GM18861 (cell line): ENCODE measurements around the gene CBARP.

Experiments used
- ATAC-seq: cut with Tn5 transposase; IDR thresholded peaks from one replicate; pipeline ENCODE4 v1.9.1; 2021; ENCODE audit not compliant: unreplicated experiment

Gene CBARP

DNA sequence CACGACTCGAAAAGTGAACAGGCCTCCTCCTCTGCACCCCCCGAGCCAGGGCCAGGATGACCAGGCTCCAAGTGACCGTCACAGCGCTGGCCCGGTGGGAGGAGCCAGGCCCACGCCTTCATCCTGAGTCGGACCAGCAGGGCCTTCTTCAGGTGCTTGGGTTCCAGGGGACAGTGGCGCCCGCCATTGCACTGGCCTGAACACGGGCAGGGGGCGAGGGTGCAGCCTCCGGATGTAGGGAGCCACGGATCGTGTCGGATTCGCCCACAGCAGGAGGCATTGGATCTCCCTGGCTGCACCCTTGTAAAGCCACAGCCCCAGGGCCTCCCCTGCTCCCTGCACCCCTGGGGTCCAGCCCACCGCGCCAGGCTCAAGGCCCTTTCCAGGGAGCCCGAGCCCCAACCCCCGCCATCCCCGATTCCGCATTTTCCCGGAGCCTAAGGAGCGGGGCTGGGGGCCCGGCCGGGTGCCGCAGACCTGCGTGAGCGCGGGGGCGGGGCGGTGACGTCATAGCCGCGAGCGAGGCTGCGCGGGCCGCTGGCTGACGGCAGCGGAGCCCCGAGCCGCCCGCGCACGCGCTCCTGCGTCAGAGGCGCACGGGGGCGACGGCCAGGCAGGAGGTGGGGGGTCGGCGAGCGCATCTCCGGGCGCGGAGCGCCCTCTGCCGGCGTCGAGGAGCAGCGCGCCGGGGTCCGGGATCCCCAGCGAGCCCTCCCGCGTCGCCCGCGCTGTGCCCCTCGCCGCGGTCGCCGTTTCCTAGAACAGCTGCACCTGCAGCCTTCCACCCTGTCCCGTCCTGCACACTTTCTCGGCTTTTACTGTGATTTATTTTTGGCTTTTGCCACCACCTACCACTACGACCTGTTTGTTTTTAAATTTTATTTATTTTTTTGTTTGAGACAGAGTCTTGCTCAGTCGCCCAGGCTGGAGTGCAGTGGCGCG lies 2.3 kb upstream of the CBARP start:
- peak; percentile 29 for ATAC-seq

DNA sequence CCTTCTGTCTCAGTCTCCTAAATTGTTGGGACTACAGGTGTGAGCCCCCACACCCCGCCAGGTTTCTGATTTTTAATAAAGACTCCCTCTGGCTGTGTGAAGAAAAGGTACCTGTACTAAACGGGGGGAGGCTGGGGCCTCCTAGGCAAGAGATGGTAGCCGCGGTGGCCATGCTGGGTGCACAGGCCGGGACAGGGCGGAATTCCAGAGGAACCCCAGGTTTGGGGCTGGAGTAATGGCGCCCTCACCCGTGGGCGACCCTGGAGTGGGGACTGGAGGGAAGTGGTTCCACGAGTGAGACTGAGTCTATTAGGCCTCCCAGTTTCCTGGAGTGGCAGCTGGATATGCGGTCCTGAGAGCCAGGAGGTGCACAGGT lies 1.6 kb upstream of the CBARP start:
- no peak for ATAC-seq

DNA sequence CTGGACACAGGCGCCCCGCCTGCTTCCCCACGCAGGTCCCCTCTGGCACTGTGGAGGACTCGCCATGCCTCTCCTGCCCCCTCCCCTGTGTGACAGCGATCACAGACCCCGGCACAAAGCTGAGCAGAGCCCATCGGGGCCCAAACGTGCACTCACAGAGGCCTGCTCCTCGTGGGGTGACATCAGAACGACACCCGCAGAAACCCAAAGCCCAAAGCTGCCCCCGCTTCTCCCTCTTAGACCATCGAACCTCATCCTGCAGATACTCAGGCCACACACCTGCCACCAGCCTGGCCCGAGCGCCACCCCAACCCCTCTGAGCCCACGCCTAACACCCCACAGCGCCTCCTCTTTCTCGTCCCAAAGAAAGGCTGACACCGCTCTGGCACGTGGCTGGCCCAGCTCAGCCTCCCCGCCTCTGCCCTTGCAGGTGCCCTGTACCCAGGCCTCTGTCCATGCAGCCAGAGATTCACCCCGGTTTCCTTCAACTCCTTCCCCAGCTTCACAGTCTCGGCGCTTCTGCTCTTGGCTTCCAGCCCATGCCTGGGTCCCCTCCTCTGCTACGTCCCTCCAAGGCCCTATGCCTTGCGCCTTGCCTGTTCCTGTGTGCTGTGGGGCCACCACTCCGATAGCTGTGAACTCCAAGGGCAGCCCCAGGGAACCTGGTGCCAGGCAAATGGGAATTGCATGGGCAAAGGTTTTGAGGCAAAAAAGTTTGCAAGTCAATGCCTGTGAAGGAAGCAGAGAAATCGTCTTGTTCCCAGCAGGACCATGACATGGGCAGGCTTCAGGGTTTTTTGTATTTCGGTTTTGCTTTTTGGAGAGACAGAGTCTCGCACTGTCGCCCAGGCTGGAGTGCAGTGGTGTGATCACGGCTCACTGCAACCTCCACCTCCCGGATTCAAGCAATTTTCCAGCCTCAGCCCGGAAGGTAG lies 831 bp upstream of the CBARP start:
- ATAC-seq, result no peak

DNA sequence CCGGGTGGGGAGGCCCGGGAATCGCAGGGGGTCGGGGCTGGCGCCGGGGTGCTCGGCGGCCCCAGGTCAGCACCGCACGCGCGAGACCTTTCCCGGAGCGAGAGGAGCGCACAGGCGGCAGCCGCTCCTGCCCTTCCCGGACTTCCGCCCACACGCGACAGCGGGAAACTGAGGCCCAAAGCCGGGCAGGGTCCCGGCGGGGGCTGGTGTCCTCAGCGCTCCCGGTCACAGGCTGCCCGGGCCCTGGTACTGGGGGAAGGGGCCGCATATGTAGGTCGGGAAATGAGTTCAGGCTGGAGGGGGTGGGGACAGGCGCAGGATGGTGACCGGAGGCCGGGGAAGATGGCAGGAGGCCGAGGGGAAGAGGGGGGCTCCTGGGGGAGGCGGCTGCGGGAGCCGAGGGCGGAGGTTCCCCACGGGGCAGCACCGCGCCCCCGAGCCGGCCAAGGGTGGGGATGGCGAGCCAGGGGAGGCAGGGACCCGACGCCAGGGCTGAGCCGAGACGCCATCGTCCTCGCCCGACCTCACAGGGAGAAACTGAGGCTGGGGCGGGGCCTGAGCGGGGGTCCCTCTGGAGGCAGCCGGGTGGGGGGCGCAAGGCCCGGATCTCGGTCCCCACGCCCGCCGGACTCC lies 662 bp downstream of the CBARP start:
- ATAC-seq, result no peak

DNA sequence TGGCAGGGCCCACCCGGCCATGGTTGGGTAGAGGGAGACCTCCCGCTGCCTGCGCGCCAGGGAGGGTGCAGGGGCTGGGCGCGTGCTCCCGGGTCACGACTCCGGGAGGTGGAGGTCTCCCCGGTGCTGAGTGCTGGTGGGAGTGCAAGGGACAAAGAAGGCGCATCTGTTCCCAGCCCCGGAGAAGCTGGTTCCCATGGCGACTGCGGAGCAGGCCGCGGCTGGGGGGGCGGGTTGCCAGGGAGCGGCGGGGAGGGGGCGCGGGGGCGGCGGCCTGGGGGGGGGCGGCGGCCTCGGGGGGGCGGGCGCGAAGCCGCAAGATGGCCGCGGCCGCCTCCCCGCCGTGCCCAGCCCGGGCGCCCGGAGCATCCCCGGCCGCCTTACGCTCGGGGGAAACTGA lies 1.2 kb downstream of the CBARP start:
- no peak for ATAC-seq

DNA sequence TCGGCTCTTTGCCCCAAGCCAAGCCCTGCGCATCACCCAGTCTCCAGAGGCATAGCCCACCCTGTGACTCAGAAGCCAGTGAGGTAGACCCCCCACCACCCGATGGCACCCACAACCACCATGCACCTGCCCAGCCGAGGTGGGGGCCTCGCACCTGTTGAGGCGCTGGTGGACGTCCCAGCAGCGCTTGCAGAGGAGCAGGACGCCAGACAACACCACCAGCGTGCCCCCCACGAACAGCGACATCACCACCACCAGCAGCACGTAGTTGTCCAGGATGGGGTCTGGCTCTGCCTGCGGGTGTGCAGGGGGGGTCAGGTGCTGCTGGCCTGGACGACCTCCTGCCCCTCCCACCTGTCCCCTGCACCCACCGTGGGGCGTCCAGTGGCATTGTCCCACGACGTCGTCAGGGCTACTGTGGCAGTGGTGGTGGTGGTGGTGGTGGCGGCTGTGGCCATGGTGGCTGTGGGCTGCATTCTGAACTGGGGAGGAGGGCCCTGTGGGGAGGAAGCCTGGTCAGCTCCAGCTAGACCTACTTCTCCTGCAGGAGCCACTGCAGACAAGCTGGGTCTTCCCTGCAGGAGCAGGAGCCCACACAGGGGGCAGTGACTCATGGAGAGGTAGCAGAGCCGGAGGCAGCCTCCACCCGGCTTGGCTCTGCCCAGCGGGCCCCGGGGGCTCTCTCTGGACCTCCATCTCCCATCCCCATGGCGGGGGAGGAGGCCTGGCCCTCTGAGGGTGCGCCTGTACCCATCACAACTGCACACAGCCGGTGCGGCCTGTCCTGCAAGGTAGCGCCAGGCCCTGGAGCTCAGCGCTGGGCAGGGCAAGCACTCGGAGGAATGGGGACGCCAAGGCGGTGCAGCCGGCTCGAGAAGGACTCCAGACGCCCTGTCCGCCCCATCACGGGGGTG lies 1.9 kb downstream of the CBARP start:
- no peak for ATAC-seq

DNA sequence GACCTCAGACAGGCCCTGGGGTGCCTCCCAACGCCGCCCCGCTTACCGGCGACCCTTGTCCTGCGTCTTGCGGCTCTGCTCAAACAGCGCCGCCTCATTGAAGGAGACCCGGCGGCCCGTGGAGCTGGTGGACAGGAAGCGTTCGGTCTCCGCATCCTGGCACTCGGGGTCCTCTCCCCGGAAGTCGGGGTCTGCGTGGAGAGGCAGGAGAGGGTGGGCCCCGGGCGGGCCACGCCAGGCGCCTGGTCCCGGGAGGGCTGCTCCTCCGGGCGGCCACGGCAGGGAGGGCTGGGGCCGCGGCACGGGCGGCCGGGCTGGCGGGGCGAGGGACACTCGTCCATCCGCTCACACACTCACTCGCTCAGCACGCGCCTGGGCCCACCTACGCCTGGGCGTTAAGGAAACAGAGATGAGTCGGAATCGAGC lies 2.8 kb downstream of the CBARP start:
- ATAC-seq, result no peak

DNA sequence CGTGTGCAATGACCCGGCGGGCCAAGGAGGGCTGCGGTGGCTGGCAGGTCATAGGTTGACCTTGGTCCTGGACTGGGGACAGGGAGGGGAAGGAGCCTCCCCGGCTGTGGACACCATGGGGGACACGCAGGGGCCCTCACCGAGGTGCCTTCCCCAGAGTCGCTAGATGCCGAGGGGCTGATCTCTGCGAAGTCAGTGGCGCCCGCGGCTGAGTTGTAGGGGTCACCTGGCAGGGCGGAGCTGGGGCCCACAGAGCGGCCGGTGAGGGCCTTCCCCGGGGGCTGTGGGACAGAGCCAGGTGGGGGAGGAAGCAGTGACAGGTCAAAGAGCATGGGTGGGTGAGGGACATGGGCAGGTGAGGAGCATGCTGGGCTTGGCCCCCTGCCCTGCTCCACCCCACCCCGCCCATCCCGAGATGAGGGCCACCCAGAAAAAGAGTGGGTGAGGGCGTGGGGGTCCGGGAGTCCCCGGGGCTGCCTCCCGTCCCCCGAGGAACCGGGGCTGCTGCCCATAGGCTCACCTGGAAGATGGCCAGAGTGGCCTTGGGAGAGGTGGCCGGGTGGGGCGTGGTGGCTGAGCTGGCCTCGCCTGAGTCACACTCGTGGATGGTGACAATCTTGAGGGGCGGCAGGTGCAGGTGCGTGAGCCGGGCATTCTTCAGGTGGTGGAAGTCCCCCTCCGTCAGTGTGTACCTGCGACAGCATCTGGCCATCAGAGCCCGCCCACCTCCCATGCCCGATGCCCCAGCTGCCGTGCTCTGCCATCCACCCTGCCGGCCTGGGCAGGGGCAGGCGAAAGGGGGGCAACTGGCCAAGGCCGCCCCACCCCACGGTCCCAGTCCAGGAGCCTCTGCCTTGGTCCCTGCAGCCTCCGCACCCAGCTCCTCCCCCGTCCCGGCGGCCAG lies 3.5 kb downstream of the CBARP start:
- ATAC-seq, result no peak

DNA sequence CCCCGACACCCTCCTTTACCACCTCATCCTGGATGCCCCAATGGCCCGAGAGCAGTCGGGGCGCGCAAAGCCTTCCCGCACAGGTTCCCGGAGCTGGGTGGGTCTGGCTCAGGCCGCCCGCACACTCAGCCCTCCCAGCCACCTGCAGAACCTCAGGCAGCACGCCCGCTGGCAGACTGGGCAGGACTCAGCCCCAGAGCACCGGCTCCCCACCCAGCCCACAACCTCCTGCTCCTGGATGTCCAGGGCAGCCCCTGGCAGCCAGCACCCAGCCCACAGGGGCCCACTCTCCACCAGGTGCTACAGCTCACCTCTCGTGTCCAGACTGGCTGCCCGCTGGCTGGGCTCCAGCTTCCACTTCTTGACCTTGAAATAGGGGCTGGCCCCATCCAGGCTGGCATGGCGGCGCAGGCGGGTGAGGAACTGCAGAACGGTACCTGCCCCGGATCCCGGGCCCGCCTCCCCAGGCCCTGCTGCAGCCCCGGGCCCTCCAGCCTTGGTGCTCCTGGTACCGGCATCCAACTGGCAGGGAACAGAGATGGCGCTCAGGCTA lies 4.6 kb downstream of the CBARP start:
- no peak for ATAC-seq

DNA sequence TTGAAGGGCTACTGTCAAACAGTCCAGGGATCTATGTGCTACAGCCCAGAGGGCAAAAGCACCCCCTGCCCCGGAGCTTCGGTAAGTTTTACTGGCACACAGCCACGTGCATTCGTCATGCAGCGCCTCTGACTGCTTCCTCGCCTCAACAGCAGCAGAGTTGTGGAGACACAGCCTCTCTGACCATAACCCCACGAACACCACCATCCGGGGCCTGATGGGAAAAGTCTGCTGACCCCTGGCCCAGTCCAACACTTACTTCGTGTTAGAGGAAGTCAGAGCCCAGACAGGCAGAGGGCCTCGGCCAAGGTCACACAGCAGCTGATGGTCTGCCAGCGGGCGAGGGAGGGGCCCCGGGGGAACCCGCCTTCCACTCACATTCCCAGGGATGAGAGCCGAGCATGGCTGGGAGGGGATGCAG lies 5.1 kb downstream of the CBARP start:
- ATAC-seq, result no peak

DNA sequence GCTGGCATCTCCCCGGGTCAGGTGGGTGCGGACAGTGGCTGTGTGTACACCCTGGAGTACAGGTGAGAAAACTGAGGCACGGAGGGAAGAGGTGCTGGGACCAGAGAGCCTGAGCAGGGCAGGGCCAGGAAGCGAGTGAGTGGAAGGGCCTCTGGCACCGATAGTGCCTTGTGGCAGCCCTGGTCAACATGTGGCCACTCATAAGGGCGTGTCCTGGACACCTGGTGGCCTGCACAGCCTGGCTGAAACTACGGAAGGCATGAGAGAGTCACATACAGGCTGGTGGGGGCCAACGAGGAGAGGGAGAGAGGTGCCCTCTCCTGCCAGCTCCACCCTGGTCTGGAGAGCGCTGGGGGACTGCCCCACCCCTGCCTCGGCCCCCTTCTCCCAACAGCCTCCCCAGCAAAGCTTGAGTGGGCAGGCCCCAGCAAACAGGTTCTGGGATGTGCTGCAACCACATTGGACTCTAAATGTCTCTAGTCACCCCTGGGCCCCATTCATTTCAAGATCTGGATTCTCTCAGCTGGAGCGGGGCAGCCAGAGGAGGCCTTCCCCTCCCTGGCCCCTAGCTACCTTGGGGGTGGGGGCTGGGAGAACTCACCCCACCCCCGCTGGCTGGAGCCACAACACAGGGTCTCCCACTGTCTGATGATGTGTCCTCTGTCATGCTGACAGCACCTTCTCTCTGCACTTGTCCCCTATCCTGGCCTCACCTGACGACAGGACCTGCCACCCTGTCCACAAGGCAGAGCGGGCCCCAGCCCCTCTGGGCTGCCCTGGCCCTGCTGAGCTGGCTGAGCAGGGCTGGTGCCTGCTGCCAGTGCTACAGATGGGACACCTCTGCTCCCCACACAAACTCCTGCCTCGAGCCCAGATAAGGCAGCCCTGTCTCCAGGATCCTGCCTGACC lies 5.8 kb downstream of the CBARP start:
- ATAC-seq, result no peak

DNA sequence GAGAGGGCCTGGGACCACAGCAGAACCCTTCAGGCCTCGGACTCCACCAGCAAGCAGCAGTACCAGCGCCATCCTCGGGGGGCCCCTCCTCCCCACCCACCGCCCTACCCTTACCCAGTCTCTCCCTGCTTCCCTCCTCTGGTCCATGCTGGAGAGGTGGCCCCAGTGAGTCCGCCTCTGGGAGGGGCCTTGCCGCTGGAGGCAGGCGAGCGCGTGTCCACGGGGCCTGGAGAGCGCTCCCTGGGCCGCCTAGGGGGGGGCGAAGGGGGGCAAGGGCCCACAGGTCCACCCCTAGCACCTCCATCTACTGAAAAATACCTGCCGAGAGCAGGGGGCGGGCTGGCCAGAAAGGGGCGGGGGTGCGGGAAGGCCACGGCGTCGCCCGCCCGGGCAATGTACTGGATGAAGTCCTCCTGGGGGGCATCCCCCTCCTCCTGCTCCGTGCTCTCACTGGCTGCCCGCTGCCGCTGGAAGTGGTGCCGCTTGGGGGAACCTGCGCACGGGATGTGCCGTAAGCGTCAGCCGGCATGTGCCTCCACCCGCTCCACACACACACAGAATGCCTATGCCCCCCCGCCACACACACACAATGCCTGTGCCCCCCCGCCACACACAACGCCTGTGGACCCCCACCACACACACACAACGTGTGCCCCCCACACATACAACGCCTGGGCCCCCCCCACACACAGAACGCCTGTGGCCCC lies 6.9 kb downstream of the CBARP start:
- no peak for ATAC-seq

DNA sequence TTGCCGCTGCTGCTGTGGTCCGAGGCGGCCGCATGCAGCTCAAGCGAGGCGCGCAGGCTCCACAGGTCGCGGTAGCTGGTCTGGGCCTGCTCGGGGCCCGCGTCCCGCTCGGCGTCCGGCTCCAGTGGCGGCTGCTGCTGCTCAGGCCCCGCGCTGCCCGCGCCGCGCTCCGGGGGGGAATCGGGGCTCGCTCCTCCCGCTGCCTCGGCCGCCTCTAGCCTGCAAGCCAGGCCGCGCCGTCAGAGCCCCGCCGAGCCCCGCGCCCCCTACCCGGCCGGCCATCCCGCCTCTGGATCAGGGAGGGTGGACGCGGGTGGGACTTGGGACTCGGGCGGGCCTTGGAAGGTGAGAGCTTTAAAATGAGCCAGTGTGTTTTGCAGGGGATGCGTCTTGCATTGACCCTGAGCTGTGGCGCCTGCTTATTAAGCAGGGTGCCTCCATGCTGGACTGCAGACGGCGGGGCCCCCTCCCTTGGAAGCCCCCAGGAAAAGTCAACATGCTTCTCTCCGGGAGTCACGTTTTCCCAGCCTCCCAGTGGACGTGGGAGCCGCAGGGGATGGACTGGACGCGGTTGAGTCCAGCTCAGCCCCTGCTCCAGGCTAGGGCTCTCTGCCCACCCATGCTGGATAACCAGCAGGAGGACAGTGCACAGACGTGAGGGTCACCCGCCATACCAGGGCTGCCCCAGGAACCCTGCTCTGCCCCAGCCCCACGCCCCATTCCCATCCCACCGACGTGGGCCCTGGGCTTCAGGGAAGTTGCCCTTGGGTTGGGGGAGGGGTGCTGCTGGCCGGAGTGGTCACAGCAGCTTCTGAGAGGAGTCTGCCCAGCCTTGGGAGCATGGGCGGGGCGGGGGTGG lies 7.7 kb downstream of the CBARP start:
- no peak for ATAC-seq

DNA sequence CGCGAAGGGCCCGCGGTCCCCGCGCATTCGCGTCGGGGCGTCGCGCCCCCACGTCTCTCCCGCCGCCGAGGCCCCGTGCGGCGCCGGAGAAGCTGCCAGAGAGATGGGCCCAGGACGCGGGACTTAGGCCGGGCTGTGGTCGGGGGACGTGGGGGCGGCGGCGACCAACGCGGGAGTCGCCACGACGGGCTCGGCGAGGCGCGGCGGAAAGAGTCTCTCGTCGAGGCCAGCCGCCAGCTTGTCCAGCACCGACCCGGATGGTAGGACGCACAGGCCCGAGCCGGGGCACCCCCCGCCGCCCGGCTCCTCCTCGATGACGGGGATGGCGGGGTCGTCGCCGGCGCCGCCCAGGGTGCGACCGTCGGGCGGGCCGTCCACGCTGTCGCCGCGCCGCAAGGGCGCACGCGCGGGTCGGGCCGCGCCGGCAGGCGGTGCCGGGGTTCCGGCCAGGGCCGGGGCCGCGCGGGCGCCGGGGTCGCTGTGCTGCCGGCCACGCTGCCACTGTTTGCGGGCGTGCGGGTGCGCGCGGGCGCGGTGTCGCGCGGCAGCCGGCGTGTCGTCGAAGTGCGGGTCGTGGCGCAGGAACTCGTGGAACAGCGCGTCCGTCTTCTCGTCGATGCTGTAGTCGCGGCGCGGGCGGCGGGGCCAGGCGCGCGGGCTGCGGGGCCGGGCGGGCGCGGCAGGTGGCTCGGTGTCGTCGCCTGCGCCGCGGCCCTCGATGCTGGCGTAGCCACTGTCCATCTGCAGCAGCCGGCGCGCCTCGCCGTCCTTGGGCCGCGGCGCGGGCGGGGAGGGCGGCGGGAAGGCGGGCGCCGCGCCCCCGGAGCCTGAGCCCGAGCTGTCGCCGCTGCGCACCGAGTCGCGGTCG lies 8.5 kb downstream of the CBARP start:
- ATAC-seq, result no peak

DNA sequence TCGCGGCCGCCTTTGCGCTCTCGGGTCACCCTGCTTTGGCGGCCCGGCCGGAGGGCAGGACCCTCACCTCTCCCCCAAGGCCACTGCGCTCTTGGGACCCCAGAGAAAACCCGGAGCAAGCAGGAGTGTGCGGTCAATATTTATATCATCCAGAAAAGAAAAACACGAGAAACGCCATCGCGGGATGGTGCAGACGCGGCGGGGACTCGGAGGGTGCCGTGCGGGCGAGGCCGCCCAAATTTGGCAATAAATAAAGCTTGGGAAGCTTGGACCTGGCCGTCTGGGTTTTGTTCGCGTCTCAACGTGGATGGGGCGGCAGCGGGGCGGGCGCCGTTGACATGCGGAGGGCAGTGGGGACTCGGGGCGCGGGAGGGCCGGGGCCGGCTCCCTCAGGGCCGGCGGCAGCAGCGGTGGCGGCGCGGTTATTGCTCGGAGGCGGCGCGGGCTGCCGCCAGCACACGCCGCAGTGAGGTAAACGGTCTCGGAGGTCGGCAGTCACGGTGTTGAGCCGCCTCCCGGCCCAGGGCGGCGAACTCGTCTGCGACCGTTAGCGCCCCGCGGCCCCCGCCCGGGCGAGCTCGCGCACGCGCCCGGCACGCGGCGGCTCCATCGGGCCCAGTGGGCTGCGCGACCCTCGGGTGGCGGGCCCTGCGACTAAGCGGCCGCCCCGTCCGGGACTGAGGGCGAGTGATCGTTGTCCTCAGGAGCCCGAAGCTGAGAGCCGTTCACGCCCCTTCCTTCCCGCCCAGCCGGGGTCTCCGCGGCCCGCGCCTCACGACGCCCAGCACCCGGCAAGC lies 9.4 kb downstream of the CBARP start:
- ATAC-seq, result no peak
